Adrenal gland (tissue), 5 donors: ENCODE data around the gene CFAP99.

Experiments
- POLR2A ChIP-seq, 2 donors: fragments of 450-650 bp; IDR thresholded peaks; one replicate each; pipeline ENCODE4 v1.6.1; 2017; ENCODE audit warnings: antibody characterized with exemption in 2 of 2, mild to moderate bottlenecking in 2 of 2, moderate library complexity in 1 of 2
- TF ChIP-seq, protein P1 (sequence below), 6 experiments: fragments of 450-650 bp in 4 of 6; fragments of 200-600 bp in 2 of 6; sonication (generic) in 1 of 6; IDR thresholded peaks; 1 replicate in 5 of 6; 2 replicates in 1 of 6; pipeline versions ENCODE4 v1.5.1 to v1.8.0; 2016 to 2021; ENCODE audit warnings: antibody characterized with exemption in 6 of 6, mild to moderate bottlenecking in 2 of 6, moderate library complexity in 1 of 6
- donor health status: DM: no; HTN: no; CAD: no.

DNA sequence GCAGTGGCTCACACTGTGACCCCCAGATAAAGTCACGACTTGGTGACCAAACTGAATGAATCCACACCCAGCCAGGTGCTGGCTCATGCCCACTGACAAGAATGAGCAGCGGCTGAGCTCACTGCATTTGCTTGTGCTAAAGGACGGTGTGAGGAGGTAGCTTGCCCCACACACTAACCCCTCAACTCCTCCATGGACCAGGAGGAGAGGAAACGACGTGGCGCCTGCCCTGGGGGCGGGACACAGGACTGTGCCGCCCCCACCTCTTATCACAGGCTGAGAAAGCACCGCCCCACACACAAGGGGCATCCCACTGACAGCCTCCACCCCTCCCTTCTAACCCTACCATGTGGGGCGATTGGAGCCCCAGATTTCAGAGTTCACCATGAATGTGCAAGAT, 43.3 kb upstream of the CFAP99 start:
- TF ChIP-seq, protein P1, sequence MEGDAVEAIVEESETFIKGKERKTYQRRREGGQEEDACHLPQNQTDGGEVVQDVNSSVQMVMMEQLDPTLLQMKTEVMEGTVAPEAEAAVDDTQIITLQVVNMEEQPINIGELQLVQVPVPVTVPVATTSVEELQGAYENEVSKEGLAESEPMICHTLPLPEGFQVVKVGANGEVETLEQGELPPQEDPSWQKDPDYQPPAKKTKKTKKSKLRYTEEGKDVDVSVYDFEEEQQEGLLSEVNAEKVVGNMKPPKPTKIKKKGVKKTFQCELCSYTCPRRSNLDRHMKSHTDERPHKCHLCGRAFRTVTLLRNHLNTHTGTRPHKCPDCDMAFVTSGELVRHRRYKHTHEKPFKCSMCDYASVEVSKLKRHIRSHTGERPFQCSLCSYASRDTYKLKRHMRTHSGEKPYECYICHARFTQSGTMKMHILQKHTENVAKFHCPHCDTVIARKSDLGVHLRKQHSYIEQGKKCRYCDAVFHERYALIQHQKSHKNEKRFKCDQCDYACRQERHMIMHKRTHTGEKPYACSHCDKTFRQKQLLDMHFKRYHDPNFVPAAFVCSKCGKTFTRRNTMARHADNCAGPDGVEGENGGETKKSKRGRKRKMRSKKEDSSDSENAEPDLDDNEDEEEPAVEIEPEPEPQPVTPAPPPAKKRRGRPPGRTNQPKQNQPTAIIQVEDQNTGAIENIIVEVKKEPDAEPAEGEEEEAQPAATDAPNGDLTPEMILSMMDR (IDR thresholded peaks at IDR 0.05), result no peak
- TF ChIP-seq POLR2A (IDR thresholded peaks at IDR 0.05), result no peak
